Gastroesophageal sphincter (tissue), 3 donors: ENCODE data around the gene MARCO.

Experiments used
- POLR2AphosphoS5 ChIP-seq: sonication (generic); formaldehyde crosslinking; IDR thresholded peaks from one replicate; pipeline ENCODE4 v1.6.1; 2017; ENCODE audit warnings: antibody characterized with exemption
- TF ChIP-seq, protein P1 (sequence below), 4 experiments: fragments of 200-600 bp in 2 of 4; fragments of 450-650 bp in 2 of 4; sonication (generic) in 1 of 4; IDR thresholded peaks; one replicate each; pipeline ENCODE4 v1.5.1; 2017 to 2019; ENCODE audit warnings: antibody characterized with exemption in 4 of 4, mild to moderate bottlenecking in 2 of 4, moderate library complexity in 2 of 4

- no peak for TF ChIP-seq POLR2AphosphoS5
- TF ChIP-seq, protein P1, sequence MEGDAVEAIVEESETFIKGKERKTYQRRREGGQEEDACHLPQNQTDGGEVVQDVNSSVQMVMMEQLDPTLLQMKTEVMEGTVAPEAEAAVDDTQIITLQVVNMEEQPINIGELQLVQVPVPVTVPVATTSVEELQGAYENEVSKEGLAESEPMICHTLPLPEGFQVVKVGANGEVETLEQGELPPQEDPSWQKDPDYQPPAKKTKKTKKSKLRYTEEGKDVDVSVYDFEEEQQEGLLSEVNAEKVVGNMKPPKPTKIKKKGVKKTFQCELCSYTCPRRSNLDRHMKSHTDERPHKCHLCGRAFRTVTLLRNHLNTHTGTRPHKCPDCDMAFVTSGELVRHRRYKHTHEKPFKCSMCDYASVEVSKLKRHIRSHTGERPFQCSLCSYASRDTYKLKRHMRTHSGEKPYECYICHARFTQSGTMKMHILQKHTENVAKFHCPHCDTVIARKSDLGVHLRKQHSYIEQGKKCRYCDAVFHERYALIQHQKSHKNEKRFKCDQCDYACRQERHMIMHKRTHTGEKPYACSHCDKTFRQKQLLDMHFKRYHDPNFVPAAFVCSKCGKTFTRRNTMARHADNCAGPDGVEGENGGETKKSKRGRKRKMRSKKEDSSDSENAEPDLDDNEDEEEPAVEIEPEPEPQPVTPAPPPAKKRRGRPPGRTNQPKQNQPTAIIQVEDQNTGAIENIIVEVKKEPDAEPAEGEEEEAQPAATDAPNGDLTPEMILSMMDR (IDR thresholded peaks at IDR 0.05): no peak
These were observed 20.3 kb upstream of the MARCO start for GRCh38 chr2:118921646-118922045.
